Activated T-cell treated with anti-CD3 and anti-CD28 coated beads for 4 hours (primary cell): Measurements from ENCODE around the gene PEX14.

Experiments used
- DNase-seq: peaks from one replicate; pipeline ENCODE4 v3.0.0-alpha.2; 2020

The PEX14 gene

DNA sequence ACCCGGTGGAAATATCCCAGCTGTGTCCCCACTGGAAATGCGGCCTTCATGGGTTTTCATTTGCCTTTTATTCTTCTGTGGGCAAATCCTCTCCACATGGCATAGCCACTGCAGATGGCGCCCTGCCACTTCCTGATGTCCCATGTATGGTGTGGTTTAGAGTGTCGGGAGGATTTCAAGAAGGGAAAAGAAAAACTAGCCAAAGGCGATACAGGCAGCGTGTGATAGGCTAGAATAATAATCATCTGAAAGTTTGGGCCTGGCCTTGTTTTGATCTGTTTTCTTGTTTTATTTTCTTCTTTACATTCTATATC is 123.6 kb downstream of the PEX14 start:
- no peak for DNase-seq

DNA sequence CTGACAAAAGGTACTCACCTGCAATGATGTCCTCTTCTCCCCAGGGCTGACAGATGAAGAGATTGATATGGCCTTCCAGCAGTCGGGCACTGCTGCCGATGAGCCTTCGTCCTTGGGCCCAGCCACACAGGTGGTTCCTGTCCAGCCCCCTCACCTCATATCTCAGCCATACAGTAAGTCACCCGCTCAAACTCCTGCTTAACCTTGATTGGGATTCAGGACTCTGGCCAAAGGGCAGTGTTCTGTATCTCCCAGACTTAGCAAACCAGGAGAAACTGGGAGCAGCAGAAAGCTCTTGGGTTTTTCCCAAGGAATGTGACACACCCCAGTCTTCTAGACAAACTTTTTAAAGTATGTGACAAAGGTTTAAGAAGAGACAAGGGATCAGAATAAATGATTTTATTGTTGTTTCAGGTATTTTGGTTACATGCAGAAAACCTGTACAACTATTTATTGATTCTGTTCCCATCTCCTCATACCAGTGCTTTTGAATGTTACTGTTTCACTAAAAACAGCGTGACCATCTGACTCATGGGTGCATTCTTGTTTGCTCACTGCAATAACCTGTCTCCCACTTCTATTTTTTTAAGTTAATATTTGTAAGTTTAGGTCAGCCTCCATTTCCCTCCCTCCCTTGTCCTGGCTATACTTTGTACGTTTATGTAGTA is 124.6 kb downstream of the PEX14 start:
- DNase-seq, result no peak

DNA sequence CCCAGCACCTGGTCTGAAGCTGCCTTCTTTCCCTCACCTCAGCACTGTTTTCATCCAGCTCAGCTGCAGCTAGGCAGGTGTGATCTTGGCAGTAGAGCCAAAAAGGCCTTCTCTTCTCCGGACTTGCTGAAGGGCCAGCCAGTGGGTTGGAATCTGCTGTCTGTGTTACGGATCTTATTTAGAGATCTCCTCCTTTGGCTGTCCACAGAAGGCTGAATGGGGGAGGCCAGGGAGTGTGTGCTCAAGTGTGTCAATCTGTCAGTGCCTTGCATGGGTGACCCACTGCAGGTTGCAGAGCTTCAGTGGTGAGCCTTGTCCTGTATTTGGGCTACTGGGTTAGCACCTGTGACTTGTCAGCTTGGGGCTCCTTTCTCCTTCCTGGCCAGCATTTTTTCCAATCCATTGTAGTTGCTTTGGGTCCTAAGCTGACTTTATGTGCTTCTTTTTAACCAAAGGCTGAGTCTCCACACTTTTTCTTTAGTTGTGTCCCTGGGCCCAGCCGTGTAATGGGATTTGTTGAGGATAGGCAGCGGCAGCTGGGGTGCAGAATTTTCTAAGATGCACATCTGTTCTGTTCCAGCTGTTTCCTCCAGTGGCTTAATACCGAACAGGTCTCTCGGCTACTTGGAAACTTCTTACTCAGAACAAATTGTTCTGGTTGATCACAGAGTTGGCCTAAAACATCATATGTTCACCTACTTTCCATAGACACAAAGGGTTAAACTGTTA is 126.8 kb downstream of the PEX14 start:
- no peak for DNase-seq

DNA sequence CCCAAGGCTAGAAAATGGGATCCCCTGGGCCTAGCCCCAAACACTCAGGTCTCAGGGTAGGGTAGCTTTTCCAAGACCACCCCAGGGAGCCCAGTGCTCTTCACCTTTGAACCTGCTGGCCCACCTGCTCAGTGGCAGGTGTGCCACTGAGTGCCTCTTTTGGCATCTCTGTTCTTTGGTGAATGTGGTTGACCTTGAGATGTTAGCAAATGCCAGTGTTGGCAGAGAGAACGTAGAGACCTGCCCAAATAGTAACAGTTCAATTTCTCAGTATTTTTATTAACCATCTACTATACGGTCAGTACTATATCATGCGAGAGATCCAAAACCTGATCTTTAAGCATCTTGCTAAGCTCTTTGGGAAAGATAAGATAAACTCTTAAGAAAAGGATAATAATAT is 128.2 kb downstream of the PEX14 start:
- DNase-seq, result no peak

DNA sequence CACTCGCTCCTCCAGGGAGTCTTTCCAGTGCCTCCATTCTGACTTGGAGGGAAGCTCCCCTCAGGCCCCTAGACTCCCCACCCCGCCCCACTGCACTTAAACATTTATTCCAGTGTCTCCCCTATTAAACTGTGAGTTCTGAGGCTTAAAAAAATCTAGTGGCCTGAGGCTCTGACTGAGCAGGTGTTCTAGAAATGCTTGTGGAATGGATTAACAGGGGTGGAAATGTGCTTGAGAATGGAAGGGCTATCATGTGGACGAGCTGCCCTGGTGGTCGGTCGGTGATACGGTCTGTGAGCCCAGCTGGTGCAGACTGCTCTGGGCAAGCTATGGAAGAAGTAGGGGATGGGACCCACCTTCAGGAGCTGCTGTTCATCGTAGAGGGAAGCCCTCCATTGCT is 130.2 kb downstream of the PEX14 start:
- DNase-seq, result no peak

- DNase-seq, result no peak
These were observed 131.3 kb downstream of the PEX14 start for GRCh38 chr1:10606064-10606463.

DNA sequence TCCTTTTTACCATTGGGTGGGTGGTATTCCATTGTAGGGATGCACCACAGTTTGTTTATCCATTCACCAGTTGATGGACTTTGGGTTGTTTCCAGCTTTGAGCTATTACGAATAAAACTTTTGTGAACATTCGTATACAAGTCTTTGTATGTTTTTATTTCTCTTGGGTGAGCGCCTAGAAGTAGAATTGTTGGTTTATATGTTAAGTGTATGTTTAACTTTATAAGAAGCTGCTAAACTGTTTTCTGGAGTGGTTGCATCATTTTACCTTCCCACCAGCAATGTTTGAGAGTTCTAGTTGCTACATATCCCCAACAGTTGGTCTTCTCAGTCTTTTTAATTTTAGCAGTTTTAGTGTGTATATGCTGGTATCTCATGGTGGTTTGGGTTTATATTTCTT is 132.5 kb downstream of the PEX14 start:
- DNase-seq, result no peak

GRCh38 chr1:10608690-10609089 is 133.9 kb downstream of the PEX14 start:
- DNase-seq, result no peak

GRCh38 chr1:10610901-10611600 is 136.3 kb downstream of the PEX14 start:
- no peak for DNase-seq

- no peak for DNase-seq
These were observed 137.8 kb downstream of the PEX14 start for GRCh38 chr1:10612436-10613160.

DNA sequence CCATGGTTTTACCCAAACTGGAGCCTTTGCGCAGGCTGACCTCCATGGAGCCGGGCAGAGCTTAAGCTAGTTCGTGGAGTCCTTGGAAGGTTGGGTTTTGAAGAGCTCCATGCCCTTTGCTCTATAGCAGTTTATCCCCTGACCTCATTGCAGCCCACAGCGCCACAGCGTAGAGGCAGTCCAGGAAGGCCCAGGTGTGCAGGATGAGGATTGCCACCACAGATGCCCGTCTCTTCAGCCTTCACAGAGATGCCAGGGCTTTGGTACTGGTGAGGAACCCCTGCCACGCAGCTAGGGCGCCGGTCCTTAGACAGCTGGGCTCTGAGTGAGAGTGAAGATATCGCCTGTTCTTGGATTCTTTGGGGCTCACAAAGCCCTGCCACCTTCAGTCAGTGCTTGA is 138.6 kb downstream of the PEX14 start:
- DNase-seq, result no peak

DNA sequence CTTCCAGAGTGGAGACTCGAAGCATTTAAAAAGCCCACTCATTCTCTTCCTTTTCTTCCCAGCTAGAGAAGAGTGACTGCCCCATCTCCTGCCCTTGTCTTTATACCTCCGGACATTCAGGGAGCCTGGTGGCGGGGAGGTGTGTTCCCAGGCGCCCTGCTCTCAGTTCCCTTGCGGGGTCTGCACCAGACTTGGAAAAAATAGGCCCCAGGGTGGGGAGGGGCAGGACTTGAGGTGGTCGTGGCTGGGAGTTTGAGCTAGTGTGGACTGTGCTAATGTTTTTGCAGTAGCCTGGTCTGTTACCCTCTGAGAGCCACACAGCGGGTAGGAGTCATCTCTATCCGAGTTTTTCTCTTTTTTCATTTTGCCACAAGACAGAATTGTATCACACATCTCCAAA is 139.1 kb downstream of the PEX14 start:
- DNase-seq, result no peak

GRCh38 chr1:10614377-10615225 is 139.9 kb downstream of the PEX14 start:
- no peak for DNase-seq

GRCh38 chr1:10615332-10615731 is 140.6 kb downstream of the PEX14 start:
- DNase-seq, result no peak

- DNase-seq, result no peak
These were observed 141.4 kb downstream of the PEX14 start for GRCh38 chr1:10615932-10616671.

GRCh38 chr1:10616696-10617095 is 141.9 kb downstream of the PEX14 start:
- DNase-seq, result no peak

DNA sequence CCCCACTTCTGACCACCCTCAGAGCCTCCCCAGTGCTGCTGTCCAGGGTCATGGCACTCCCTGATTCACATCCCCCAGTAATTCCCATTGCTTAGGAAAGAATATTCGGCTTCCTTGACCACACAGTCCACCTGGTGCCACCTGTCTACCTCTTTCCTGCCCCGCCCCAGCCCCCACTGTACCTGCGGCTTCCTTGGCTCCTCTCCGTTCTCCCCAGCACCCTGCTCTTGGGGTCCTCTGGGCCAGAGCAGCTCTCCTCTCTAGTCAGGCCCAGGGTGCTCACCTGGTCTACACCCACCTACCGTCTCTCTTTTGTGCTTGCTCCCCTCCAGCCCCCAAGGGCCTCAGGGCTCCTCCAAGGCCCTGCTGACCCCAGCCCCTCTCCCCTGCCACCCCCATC is 142.6 kb downstream of the PEX14 start:
- no peak for DNase-seq

- no peak for DNase-seq
These were observed 143.5 kb downstream of the PEX14 start for GRCh38 chr1:10617931-10618885.

GRCh38 chr1:10620776-10621175 is 146.0 kb downstream of the PEX14 start:
- no peak for DNase-seq

DNA sequence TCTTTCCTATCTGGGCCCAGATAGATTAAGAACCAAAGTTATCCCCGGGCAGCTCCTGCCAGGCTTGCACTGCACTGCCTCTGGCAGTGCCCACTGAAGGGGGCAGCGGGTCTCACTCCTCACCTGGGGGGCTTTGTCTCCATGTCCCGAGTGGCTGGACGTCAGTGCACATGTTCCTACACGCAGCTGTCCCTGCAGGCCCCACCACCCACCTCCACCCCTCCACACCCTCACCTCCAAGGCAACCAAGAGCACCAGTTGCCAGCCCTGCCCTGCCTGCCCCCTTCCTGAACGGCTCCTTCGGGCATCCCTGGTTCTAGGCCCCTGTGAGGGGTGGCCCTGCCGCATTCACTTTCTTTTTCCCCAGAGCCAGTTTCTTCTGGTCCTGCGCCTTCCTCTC is 147.2 kb downstream of the PEX14 start:
- DNase-seq, result no peak
